ENCODE measurements around the gene TBC1D32. TPM values are rescaled to one million over a fixed set of nuclear protein-coding genes. Genes with fewer than 3 reads are reported as not detected.
"Not testable (repeated sequence)": the region's sequence is repeated elsewhere in the genome, so short reads cannot be mapped to it uniquely, and the experiment has no call there.

Gene TBC1D32
- polyA plus RNA-seq, 3 donors from 2014 or later = 0.67 to 2.6 (median 0.83) TPM

DNA sequence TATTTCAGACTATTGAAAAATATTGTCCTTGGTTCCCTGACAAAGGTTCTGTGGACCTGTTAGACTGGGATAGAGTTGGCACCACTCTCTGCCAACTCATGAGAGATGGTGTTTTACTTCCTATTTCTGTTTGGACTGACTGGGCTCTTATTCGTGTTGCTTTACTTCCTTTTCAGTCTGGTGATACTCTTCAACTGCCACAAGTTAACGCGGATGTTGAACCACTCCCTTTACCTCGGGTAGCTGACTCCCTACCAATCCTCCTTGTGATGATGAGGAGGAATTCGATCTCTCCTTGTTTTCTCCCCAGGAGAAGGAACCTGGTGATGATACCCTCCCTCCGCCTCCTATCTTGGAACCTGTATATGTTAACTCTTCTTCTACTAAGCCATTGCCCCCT is 291.1 kb downstream of the TBC1D32 start:
- H3K9me3 Mint-ChIP-seq = peaks cover 5 to 16% (median 7%) of the 10 kb centered on the region in 6 donors
- not testable (repeated sequence) for H3K27ac Mint-ChIP-seq; H3K4me1 Mint-ChIP-seq; H3K36me3 Mint-ChIP-seq; H3K4me3 Mint-ChIP-seq; H3K27me3 Mint-ChIP-seq (ENCODE audit: low read depth in 3 of 3); DNase-seq

GRCh38 chr6:121042766-121043165 is 291.5 kb downstream of the TBC1D32 start:
- H3K4me3 Mint-ChIP-seq = no peak overlapping the region
- DNase-seq = no peak

DNA sequence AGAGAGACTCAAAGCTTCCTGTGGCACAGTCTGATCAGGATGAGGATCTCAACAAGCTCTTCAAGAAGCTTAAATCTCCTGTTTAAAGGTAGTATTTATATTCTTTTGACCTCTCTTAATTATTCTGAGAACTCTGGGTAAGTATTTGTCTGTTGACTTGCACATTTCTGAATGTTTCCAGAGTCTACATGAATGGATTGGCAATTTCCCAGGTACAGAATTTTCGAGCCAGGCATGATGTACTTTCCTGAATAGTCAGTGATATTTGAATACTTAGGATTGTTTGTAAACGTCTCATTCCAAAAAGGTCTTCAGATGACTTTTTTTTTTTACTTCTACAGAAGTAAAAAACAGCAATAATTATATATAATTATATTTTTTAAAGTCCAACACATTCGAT is 293.4 kb downstream of the TBC1D32 start:
- no peaks in the 10 kb centered on the region for H3K36me3 Mint-ChIP-seq
- no peaks in the 10 kb centered on the region for H3K4me1 Mint-ChIP-seq
- H3K4me3 Mint-ChIP-seq = no peak overlapping the region
- DNase-seq = no peak
- H3K27ac Mint-ChIP-seq = no peak overlapping the region
- peaks cover 5 to 16% (median 8%) of the 10 kb centered on the region in 6 donors for H3K9me3 Mint-ChIP-seq
- no peaks in the 10 kb centered on the region for H3K27me3 Mint-ChIP-seq (ENCODE audit: low read depth in 3 of 3)

More at GRCh38 chr6:121042766-121043165, 291.5 kb downstream of the TBC1D32 start:
- H3K27me3 Mint-ChIP-seq (ENCODE audit: low read depth in 3 of 3) = no peaks in the 10 kb centered on the region
- peaks cover 5 to 16% (median 7%) of the 10 kb centered on the region in 6 donors for H3K9me3 Mint-ChIP-seq
- H3K4me1 Mint-ChIP-seq = no peaks in the 10 kb centered on the region
- H3K27ac Mint-ChIP-seq = no peak overlapping the region
- H3K36me3 Mint-ChIP-seq = no peaks in the 10 kb centered on the region

DNA sequence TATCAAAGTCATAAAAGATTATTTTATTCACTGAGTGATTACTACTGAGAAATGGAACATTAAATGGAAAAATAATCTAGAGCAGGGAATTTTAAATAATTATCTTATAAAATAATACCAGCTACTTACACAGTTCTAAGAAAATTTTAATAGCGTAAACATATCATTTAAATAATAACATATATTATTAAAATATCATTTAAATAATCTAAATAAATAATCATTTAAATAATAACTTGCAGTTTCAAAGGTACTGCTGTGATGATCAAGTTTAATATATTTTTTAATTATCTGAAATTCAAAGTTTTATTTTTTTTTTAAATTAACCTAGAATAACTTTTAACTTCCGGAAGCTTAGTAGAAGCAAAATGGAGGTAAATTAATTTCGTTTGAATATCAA is 301.2 kb downstream of the TBC1D32 start:
- peaks cover 0 to 5% (median 0%) of the 10 kb centered on the region in 6 donors for H3K9me3 Mint-ChIP-seq
- H3K4me3 Mint-ChIP-seq = no peak overlapping the region
- no peaks in the 10 kb centered on the region for H3K36me3 Mint-ChIP-seq
- H3K4me1 Mint-ChIP-seq = no peaks in the 10 kb centered on the region
- H3K27ac Mint-ChIP-seq = no peak overlapping the region
- no peaks in the 10 kb centered on the region for H3K27me3 Mint-ChIP-seq (ENCODE audit: low read depth in 3 of 3)
- DNase-seq = no peak

DNA sequence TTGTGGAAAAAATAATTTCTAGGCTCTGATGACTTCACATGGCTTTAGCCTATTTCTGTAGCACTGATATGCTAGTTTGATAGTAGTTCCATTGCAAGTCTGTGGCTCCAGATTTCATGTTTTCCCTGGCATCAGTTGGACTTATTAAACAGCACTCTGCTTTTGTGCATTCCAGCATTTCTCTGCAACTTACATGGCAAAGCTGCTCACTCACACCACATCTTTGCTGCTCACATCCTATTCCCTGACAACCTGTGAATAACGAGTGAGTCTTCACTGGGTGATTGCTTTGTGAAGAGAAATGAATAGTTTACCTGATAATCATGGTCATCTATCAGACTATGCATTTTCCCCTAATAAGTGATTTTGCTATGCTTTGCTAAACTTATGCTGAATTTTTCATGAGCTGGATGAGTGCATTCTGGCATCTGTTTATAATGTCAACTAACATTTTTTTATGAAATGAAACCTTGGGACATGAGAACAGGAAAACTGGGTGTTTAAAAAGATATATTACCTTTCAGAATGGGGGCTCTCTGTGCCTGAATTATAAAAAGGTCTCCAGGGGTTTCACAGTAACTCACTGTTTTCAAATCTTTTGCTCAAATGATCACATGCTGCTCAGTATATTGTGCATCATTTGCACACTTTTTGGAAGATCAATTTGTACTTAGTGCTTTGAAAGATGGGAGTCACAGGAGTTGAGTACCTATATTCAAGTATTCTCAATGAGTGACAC is 301.8 kb downstream of the TBC1D32 start:
- Mint-ChIP-seq H3K27me3 (ENCODE audit: low read depth in 3 of 3) (no peaks in the 10 kb centered on the region), H3K27ac (no peak overlapping the region), H3K36me3 (no peaks in the 10 kb centered on the region), H3K9me3 (peaks cover 0 to 5% (median 0%) of the 10 kb centered on the region in 6 donors), H3K4me1 (no peaks in the 10 kb centered on the region), H3K4me3 (no peak overlapping the region)
- DNase-seq = no peak

Other genes with a start within 250 kb of the TBC1D32 start
- gene GJA1, start 101.2 kb upstream of the TBC1D32 start, polyA plus RNA-seq = not detected